NCI-H2171 treated with DMSO at 0.1 percent for 48 hours (cell line): ENCODE measurements around the gene NOCT.
"Not testable (repeated sequence)": the region's sequence is repeated elsewhere in the genome, so short reads cannot be mapped to it uniquely, and the experiment has no call there.

Source experiments
- DNase-seq: peaks from one replicate; lab custom pipeline; 2025; lab: John Stamatoyannopoulos, UW

The NOCT gene

DNA sequence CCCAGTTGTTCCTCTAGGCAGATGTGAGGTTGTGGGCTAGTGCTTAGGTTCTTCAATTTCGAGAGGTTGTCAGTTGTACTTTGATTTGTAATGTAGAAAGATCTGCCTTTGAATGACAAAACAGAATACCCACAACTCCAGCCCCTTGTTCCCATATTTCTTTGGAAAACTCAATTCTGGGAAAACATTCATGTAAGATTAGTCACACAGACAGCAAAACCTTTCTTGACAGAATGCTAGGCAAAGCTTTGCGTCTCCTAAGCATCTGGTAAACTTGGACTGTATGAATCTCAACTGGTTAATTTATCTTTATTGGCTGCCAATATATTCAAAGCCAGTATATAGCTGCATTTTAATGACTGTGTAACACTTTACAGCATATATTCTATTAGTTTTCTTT is 34.9 kb downstream of the NOCT start:
- no peak for DNase-seq

DNA sequence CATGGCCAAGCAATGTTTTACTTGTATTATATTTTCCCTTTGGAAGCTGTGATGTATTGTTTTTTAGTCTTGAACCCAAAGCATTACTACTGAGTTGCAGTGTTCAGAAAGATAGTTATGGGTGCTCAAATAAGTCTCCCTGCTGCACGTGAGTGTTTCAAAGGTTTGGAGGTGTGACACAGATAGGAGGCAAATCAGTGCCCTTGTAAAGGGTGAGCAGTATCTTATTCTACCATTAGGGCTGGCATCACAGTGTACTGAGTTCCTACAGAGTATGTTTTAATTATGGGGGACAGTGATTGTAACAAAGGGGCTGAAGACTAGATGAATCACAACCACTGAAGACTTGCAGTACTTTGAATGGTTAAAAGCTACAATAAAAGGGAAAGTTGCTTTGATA is 38.3 kb downstream of the NOCT start:
- no peak for DNase-seq

DNA sequence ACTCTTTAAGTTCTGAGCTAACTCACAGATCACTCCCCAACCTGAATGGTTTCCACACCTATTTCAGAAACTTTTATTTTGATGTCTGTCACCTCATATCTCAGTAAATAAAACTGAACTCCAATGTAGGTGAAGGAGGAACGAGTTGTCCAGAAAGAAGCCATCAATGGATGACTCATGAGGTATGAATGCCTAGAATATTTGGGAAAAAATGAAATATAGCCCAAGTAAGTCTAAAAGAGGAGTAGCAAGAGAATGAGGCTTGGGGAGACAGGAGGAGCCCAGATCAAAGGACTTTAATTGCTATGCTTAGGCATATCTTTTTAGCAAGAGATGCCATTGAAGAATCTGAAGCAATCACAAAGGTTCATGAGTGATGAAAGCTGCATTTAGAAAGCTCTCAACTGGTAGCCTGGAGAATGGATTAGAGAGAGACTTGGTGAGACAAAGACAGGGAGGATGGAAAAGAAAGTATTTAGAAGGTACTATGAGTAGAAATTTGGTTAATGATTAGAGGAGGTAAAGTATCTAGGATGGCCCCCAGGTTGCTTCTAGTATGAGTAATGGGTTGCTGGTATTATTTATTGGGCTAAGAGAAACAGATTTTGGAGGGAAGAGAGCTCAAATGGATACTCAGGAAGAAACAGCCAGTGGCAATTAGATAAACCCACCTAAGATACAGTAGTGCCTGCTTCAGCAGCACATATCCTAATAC is 39.4 kb downstream of the NOCT start:
- DNase-seq, result no peak

DNA sequence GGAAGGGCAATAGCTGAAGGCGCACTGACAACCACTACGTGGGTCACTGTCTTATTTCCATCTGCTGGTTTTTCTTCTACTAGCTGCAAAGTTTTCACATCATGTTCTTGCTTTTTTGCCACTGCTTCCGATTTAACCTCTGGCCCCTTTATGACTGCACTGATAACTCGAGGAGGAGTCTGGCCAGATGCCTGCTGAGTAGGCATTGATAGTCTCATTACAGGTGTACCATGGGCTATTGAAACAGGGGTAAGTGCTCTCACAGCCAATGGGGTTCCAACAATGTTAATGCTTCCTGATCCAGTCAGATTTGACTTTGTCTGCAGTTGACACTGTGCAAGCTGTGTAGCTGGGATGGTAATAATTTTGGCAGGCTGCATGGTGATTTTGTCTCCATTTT is 43.4 kb downstream of the NOCT start:
- not testable (repeated sequence) for DNase-seq

DNA sequence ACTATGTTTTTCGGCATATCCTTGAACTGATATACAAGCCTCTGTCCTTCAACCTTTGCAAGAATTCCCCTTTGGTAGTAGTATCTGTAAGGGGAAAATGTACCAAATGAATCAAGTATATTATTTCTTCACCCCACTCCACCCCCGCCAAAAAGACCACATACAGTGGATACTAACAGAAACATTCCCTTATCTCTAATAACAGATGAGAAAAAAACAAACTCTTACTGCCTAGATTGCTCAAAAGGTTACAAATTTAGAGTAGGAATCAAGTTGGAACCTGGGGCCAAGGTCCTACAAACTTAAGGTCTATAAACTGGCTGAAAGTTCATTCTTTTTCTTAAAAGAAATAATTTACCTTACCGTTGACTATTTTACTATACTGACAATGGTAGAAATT is 45.0 kb downstream of the NOCT start:
- DNase-seq, result no peak

DNA sequence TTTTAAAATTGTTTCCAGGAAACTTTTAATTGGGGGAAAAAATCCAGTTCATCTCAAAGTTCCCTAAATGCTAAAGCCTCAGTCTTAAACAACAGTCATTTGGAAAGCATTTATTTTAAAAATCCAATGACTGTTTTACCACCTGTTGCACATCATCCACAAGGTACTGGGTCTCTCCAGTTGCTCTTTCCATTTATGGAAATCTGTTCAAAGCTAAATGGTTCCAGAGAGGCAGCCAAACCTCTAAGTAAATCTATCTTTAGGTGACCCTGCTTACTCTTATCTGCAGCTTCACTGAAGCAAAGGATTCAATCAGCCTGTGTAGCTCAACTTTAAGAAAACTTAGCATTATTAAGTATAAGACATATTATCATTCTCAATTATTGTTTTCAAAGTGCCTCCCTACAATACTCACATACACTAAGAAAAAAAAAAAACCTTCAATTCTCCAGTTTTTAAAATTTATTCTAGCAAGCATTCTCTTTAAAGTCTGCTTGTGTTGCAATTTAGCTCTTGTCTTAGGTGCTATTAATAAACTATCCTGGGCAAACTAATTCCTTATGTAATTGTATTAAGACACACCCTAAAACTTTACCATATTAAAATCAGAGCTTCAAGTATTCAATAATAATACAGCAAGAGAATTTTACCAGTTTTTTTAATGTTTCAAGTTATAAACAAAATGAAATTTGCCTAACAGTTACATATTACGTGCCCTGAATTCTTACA is 60.6 kb downstream of the NOCT start:
- no peak for DNase-seq

DNA sequence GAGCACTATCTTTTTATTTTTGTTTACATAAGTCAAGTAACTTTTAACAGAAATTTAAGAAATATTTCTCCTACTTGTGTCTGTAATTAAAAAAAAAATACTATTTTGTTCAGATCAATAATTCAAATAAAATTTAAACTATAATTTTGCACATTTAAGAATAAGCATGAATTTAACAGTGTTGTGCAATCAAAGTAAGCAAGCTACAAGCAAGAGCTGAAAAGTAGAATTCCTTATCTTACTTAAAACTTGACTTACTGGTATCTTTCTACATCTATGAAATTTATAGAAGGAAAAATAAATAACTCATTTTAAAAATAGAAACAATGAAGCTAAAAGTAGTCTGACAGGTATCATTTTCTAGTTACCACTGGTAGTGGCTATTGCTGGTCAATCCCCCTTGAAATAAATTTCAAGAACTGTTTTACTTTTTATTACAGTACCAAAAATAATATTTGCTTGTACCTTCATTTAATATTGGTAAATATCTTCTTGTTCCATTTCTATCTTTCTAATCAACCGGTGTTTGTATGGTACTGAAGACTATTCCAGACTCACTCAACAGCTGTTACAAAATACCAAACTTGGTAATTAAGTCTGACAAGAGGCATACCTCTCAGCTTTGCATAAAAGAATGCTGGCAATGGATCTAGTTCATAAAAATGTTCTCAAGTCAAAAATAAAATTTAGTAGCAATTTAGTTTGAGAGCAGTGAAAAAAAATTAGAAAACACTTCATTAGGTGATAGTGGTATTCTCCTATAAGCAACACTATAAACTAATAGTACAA is 62.2 kb downstream of the NOCT start:
- no peak for DNase-seq

DNA sequence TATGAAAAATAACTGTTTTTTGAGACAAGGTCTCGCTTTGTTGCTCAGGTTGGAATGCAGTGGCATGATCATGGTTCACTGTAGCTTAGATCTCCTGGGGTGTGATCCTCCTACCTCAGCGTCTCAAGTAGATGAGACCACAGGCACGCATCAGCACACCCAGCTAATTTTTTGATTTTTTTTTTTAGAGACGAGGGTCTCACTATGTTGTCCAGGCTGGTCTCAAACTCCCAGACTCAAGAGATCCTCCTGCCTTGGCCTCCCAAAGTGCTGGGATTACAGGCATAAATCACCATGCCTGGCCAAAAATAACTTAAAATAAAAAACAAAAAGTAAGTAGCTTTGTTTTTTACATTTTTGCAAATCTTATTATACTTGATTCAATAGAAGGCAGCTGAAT is 63.3 kb downstream of the NOCT start:
- DNase-seq, result no peak

DNA sequence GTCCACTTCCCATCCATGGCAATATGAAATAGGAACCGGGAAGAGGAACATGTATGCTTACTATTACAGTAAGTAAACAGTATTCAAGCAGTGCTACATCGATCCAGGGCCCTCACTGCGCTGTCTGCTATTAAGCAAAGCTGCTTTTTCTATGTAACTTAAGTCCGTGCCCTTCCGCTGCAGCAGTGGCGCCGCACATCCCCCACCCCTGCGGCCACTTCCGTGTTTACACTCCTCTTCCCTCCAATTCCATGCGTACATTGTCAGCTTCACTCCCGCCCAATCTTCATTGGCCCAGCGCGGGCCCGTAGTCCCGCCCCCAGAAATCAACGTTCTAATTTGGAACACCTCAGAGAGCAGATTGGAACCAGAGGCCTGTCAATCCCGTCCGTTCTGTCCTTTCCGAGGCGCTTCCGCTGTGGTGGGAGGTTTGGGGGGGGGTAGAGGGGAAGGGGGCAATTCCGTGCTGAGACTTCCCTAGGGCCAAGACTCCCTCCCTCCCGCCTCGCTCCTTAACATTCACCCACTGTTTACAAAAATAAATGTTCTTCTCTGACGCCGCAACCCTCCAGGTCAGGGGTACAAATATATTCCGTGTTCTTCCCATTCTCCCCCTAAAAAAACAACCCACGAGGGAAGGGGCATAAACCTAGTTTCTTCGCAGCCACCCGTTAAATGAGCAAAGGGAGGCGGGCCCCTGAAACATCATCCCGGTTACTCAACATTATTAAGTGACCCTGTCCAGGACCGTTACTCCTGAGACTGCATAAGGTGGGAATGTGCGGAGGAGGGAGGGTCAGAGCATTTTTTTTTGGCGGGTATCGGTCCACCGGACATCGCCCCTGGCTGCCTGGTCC is 67.4 kb downstream of the NOCT start:
- peak; percentile 94 for DNase-seq

DNA sequence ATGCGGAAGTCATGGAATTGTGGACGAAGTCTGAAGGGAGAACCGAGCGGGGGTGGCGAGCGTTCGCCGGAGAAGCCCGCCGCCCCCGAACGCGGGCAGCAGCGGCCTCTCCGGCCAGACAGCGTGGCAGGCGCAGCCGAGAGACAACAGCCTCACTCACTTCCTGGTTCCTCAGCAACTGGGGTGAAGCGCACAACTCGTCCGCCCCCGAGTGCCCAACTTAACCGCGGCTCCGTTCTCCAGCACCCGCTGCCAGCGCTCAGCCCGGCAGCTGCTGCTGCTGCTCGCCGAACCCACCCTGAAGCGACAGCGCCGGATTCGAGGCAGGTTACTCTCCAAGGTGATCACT is 68.0 kb downstream of the NOCT start:
- peak; percentile 71 for DNase-seq

DNA sequence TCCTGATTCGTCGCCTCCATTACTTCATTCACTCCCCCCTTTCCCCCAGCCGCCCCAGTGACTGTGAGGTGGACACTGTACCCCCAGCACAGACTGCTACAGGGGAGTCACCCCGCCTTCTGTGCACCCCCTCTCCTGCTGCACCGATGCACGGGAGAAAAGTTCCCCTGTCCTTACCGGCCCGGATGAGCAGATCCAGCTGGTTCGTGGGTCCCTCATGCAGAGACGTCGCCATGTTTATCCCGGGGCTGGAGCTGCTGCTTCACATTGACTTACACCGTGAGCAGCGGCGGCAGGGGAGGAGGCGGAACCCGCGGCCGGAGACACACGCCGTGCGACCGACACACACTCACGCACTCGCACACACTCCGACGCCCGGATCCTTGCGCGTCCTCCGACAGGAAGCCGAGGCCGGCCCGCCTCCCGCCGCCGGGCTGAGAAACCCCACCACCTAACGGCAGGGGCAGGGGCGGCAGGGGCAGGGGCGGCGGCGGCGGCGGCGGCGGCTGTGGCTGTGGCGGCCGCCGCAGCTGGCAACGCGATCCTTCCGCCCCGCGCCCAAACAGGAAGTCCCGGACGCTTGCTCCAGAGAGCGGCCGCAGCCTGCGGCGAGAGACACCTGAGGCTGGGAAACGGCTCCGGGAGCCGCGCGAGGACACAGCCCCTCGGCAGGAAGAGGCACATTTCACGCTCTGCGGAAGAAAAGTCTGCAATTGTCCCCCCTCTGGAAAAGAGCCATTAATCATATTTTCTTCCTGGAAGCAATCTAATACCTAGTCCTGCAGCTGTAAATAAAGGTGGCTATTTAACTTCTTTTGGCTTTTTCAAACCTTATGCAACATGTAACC is 68.6 kb downstream of the NOCT start:
- DNase-seq, result peak; percentile 79

DNA sequence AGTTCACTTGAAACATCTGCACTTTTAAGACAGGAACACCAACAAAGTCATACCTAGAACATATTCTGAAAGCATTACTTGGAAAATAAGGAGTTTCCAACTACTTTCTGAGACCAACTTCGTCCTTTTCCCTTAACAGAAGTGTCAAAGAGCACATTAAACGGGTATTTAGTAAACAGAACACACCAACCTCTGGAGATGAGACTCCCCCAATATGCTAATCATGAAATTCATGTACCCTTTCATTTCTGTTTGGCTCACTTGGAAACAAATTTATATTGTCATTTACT is 69.2 kb downstream of the NOCT start:
- no peak for DNase-seq

DNA sequence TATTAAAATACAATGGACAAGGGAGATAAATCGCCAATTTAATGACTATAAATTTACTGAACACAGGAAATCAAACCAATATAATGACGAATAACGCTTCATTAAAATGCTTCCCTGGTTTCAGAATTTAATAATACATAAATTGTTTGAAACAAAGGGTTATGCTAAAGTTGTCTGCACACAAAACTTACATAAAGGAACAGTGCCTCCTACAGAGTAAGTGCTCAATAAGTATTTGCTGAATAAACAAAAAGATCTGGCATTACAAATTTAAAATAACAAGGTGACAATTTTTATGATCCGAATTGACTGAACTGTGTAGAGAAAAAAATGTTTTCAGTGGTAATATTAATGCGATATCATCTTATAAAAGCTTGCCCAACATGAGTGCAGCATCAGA is 69.6 kb downstream of the NOCT start:
- no peak for DNase-seq

DNA sequence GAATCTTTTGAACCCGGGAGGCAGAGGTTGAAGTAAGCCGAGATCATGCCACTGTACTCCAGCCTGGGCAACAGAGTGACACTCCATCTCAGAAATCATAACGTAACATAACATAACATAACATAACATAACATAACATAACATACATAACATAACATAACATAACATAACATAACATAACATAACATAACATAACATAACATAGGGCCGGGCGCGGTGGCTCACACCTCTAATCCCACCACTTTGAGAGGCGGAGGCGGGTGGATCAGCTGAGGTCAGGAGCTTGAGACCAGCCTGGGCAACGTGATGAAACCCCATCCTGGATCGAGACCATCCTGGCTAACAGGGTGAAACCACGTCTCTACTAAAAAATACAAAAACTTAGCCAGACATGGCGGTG is 76.7 kb downstream of the NOCT start:
- DNase-seq, result no peak
